HCT116 (cell line): ENCODE results near the gene PLOD2. TPM values are rescaled to one million over a fixed set of nuclear protein-coding genes. Genes with fewer than 3 reads are reported as not detected.

ENCODE experiments used
- ATAC-seq: fragments of 200-7000 bp; cut with Tn5 transposase; 2 replicates; pipeline ENCODE4 v1.9.1; 2020; ENCODE audit warnings: mild to moderate bottlenecking, moderate library complexity
- BruUV-seq: library from RNA; stranded (reverse); fragments of 400-500 nt; replicated peaks from 2 replicates; lab custom pipeline; 2021; lab: Mats Ljungman, UMichigan
- CTCF ChIA-PET: fragments of 300-600 bp; sonication (Branson Sonifier 250); formaldehyde crosslinking; loops from one replicate; lab custom pipeline; 2021; ENCODE audit warnings: antibody characterized with exemption; lab: Charles Lee
- POLR2A ChIA-PET: fragments of 300-600, 350-600 bp; sonication (Branson Sonifier 250); formaldehyde crosslinking; loops from one replicate; lab custom pipeline; 2021; ENCODE audit warnings: antibody characterized with exemption; lab: Charles Lee
- RAD21 ChIA-PET, 2 experiments: fragments of 300-600 bp; sonication (Branson Sonifier 250); formaldehyde crosslinking; loops; one replicate each; lab custom pipeline; 2023; ENCODE audit warnings: low total read pairs in 2 of 2; ENCODE audit not compliant: uncharacterized antibody in 2 of 2, unreplicated experiment in 2 of 2, low non-redundant PET in 1 of 2; lab: Charles Lee
- DNase-seq: peaks from one replicate; pipeline ENCODE4 v3.0.0-alpha.2; 2010; ENCODE audit warnings: low read depth, low spot score
- H2AFZ ChIP-seq: fragments of 200-600 bp; shearing (Covaris generic), sonication (generic); 2 replicates; pipeline ENCODE4 v1.6.1; 2017; ENCODE audit warnings: low read depth, mixed run types, mixed read lengths, antibody characterized with exemption, low read length; ENCODE audit not compliant: poor library complexity, severe bottlenecking
- H3K27ac ChIP-seq: 2 replicates; pipeline ENCODE4 v1.5.1; 2012; ENCODE audit warnings: low read depth, low read length
- H3K27me3 ChIP-seq: fragments of 200-600 bp; sonication (generic); 2 replicates; pipeline ENCODE4 v1.6.1; 2016; ENCODE audit warnings: mixed run types, low read length, mixed read lengths; ENCODE audit not compliant: insufficient read depth
- H3K36me3 ChIP-seq, 2 experiments: fragments of 200-500 bp in 1 of 2; fragments of 200-600 bp in 1 of 2; sonication (Bioruptor generic) in 1 of 2; sonication (generic) in 1 of 2; 2 replicates each; pipeline versions ENCODE4 v1.5.1 to v1.6.1; 2014 to 2016; ENCODE audit warnings: low read length in 2 of 2, inconsistent platforms in 1 of 2, mixed read lengths in 1 of 2, mixed run types in 1 of 2; ENCODE audit not compliant: insufficient read depth in 2 of 2, control insufficient read depth in 1 of 2
- H3K4me1 ChIP-seq, 2 experiments: fragments of 200-600 bp in 1 of 2; sonication (generic) in 1 of 2; 2 replicates each; pipeline versions ENCODE4 v1.5.1 to v1.6.1; 2012 to 2017; ENCODE audit warnings: low read length in 2 of 2, inconsistent platforms in 1 of 2, mild to moderate bottlenecking in 1 of 2, mixed read lengths in 1 of 2, mixed run types in 1 of 2, moderate library complexity in 1 of 2; ENCODE audit not compliant: insufficient read depth in 2 of 2, control insufficient read depth in 1 of 2
- H3K4me2 ChIP-seq: fragments of 200-600 bp; sonication (generic); 2 replicates; pipeline ENCODE4 v1.6.1; 2017; ENCODE audit warnings: mixed run types, low read length, mixed read lengths
- H3K4me3 ChIP-seq, 2 experiments: fragments of 200-600 bp in 1 of 2; sonication (generic) in 1 of 2; replicated peaks in 1 of 2; 2 replicates each; pipeline ENCODE4 v1.5.1; 2011 to 2016; ENCODE audit warnings: low read length in 2 of 2, control low read depth in 1 of 2, low read depth in 1 of 2, mild to moderate bottlenecking in 1 of 2, mixed read lengths in 1 of 2, mixed run types in 1 of 2
- H3K79me2 ChIP-seq: fragments of 200-600 bp; sonication (generic); 2 replicates; pipeline ENCODE4 v1.6.1; 2017; ENCODE audit warnings: mild to moderate bottlenecking, mixed run types, low read length, moderate library complexity, mixed read lengths; ENCODE audit not compliant: insufficient read depth
- H3K9ac ChIP-seq: fragments of 200-600 bp; sonication (generic); 2 replicates; pipeline ENCODE4 v1.6.1; 2016; ENCODE audit warnings: low read length, mixed read lengths
- H3K9me2 ChIP-seq: fragments of 200-600 bp; sonication (generic), shearing (Covaris generic); 2 replicates; pipeline ENCODE4 v1.6.1; 2017; ENCODE audit warnings: mixed run types, mild to moderate bottlenecking, moderate library complexity; ENCODE audit not compliant: insufficient read depth
- H3K9me3 ChIP-seq, 2 experiments: fragments of 200-500 bp in 1 of 2; fragments of 200-600 bp in 1 of 2; sonication (Bioruptor generic) in 1 of 2; sonication (generic) in 1 of 2; 2 replicates each; pipeline ENCODE4 v1.6.1; 2014 to 2017; ENCODE audit warnings: low read length in 2 of 2, mixed read lengths in 2 of 2, inconsistent platforms in 1 of 2, low read depth in 1 of 2, mild to moderate bottlenecking in 1 of 2, mixed run types in 1 of 2, moderate library complexity in 1 of 2; ENCODE audit not compliant: control insufficient read depth in 1 of 2, insufficient read depth in 1 of 2
- H4K20me1 ChIP-seq: fragments of 200-600 bp; sonication (generic), shearing (Covaris generic); 2 replicates; pipeline ENCODE4 v1.6.1; 2017; ENCODE audit warnings: mixed run types, mild to moderate bottlenecking, moderate library complexity; ENCODE audit not compliant: insufficient read depth
- ATF3 ChIP-seq: IDR thresholded peaks from 2 replicates; pipeline ENCODE4 v1.6.1; 2012
- CBX3 ChIP-seq: IDR thresholded peaks from 2 replicates; pipeline ENCODE4 v1.6.1; 2012; ENCODE audit warnings: low read depth
- CTCF ChIP-seq, 3 experiments: fragments of 200-600 bp in 1 of 3; sonication (generic) in 1 of 3; IDR thresholded peaks in 2 of 3; conservative IDR thresholded peaks in 1 of 3; 2 replicates each; pipeline ENCODE4 v1.5.1; 2012 to 2017; ENCODE audit warnings: low read depth in 2 of 3, low read length in 2 of 3, antibody characterized with exemption in 1 of 3, borderline replicate concordance in 1 of 3, control low read depth in 1 of 3, mild to moderate bottlenecking in 1 of 3, mixed read lengths in 1 of 3, mixed run types in 1 of 3, moderate library complexity in 1 of 3; ENCODE audit not compliant: insufficient read depth in 1 of 3
- EGR1 ChIP-seq: IDR thresholded peaks from 2 replicates; pipeline ENCODE4 v1.6.1; 2012; ENCODE audit warnings: low read depth
- FOSL1 ChIP-seq: IDR thresholded peaks from 2 replicates; pipeline ENCODE4 v1.6.1; 2012; ENCODE audit warnings: low read depth
- MAX ChIP-seq: IDR thresholded peaks from 2 replicates; pipeline ENCODE4 v1.6.1; 2012
- POLR2AphosphoS5 ChIP-seq: IDR thresholded peaks from 2 replicates; pipeline ENCODE4 v1.6.1; 2011; ENCODE audit warnings: mild to moderate bottlenecking, low read depth, low read length, moderate library complexity
- RAD21 ChIP-seq: IDR thresholded peaks from 2 replicates; pipeline ENCODE4 v1.6.1; 2012; ENCODE audit warnings: low read depth, mild to moderate bottlenecking
- SP1 ChIP-seq: IDR thresholded peaks from 2 replicates; pipeline ENCODE4 v1.6.1; 2012; ENCODE audit warnings: low read depth
- SRF ChIP-seq: IDR thresholded peaks from 2 replicates; pipeline ENCODE4 v1.6.1; 2012; ENCODE audit warnings: low read depth
- TCF7L2 ChIP-seq: IDR thresholded peaks from 2 replicates; pipeline ENCODE4 v1.7.0; 2011; ENCODE audit warnings: borderline replicate concordance, inconsistent platforms; ENCODE audit not compliant: insufficient read depth, insufficient read length; ENCODE audit errors: extremely low read depth
- ZBTB33 ChIP-seq: IDR thresholded peaks from 2 replicates; pipeline ENCODE4 v1.6.1; 2011; ENCODE audit warnings: mild to moderate bottlenecking, low read length, moderate library complexity; ENCODE audit not compliant: insufficient replicate concordance; ENCODE audit errors: extremely low read depth
- ZFX ChIP-seq: fragments of 450-650 bp; IDR thresholded peaks from 2 replicates; pipeline ENCODE4 v1.6.1; 2017
- ZNF274 ChIP-seq: fragments of 200-500 bp; sonication (Bioruptor generic); IDR thresholded peaks from 2 replicates; pipeline ENCODE4 v1.6.1; 2014; ENCODE audit warnings: mild to moderate bottlenecking, low read depth, low read length, inconsistent platforms
- intact Hi-C: fragments of 100-400 bp; cut with micrococcal nuclease; formaldehyde crosslinking; loops from 2 replicates; pipeline ENCODE4 v1.10.0; 2022
- total RNA-seq: library from RNA; stranded (reverse); gene quantifications from one replicate; pipeline ENCODE4 v1.2.1, GENCODE V29; 2021; ENCODE audit not compliant: unreplicated experiment

The PLOD2 gene
- total RNA-seq, 1 experiment from 2014 or later: 25.8 TPM

- Histone ChIP-seq H3K4me1 (no peaks in the 10 kb centered on the region), H4K20me1 (no peaks in the 10 kb centered on the region), H3K36me3 (0 out of 4 replicates have a peak, but pooled peaks cover 0 to 2% of the 10 kb centered on the region in 2 experiments), H3K9me2 (no peaks in the 10 kb centered on the region), H2AFZ (no peak overlapping the region), H3K27me3 (no peaks in the 10 kb centered on the region), H3K9ac (no peak overlapping the region), H3K79me2 (no peaks in the 10 kb centered on the region), H3K27ac (no peak overlapping the region), H3K4me3 (no peak overlapping the region), H3K4me2 (no peak overlapping the region), H3K9me3 (no peaks in the 10 kb centered on the region)
- intact Hi-C loops: no loop called here
- ChIA-PET CTCF (no interaction called here), RAD21 (no interaction called here), POLR2A (no interaction called here)
- no peak for TF ChIP-seq POLR2AphosphoS5
- no peak for TF ChIP-seq ZNF274
- no peak for TF ChIP-seq RAD21
- no peak for TF ChIP-seq SRF
- no peak for TF ChIP-seq ATF3
- TF ChIP-seq TCF7L2: no peak
- no peak for TF ChIP-seq FOSL1
- TF ChIP-seq ZFX: no peak
- no peak for TF ChIP-seq SP1
- no peak for TF ChIP-seq ZBTB33
- TF ChIP-seq MAX: no peak
- TF ChIP-seq CTCF (IDR thresholded peaks at IDR 0.05 in 2 of 3, conservative IDR thresholded peaks at IDR 0.05 in 1 of 3; ENCODE audit: borderline replicate concordance in 1 of 3, insufficient read depth in 1 of 3, low read depth in 2 of 3, low read length in 2 of 3): no peak
- TF ChIP-seq CBX3: no peak
- TF ChIP-seq EGR1: no peak
- no TSS peak for BruUV-seq
- DNase-seq: no peak
- no peak for ATAC-seq
These were observed 54.0 kb downstream of the PLOD2 start for GRCh38 chr3:146106986-146107385.
